Adrenal gland (tissue), 12 donors: Measurements from ENCODE around the gene SLC51B. TPM values are rescaled to one million over a fixed set of nuclear protein-coding genes. Genes with fewer than 3 reads are reported as not detected.

Experiments
- DNase-seq, 7 donors: peaks; one replicate each; pipeline ENCODE4 v3.0.0-alpha.2; 2019 to 2020
- H3K27ac ChIP-seq, 5 donors: fragments of 200-600 bp; sonication (generic) in 4 of 5; 1 replicate in 3 of 5; 2 replicates in 2 of 5; pipeline versions ENCODE4 v1.5.1 to v1.8.0; 2016 to 2020; ENCODE audit warnings: mild to moderate bottlenecking in 1 of 5
- H3K27me3 ChIP-seq: fragments of 200-600 bp; 2 replicates; pipeline ENCODE4 v1.8.0; 2021
- H3K36me3 ChIP-seq, 2 donors: fragments of 200-600 bp; replicated peaks in 1 of 2; 1 replicate in 1 of 2; 2 replicates in 1 of 2; pipeline versions ENCODE4 v1.5.1 to v1.8.0; 2018 to 2022
- H3K4me1 ChIP-seq, 2 donors: fragments of 200-600 bp; replicated peaks in 1 of 2; 1 replicate in 1 of 2; 2 replicates in 1 of 2; pipeline versions ENCODE4 v1.5.1 to v1.8.0; 2018 to 2021
- H3K4me3 ChIP-seq, 4 donors: fragments of 200-600 bp; sonication (generic) in 3 of 4; one replicate each; pipeline ENCODE4 v1.5.1; 2016 to 2018
- H3K9me3 ChIP-seq, 3 donors: fragments of 200-600 bp; sonication (generic) in 1 of 3; replicated peaks in 1 of 3; 1 replicate in 2 of 3; 2 replicates in 1 of 3; pipeline versions ENCODE4 v1.5.1 to v1.8.0; 2016 to 2021
- POLR2A ChIP-seq, 2 donors: fragments of 450-650 bp; IDR thresholded peaks; one replicate each; pipeline ENCODE4 v1.6.1; 2017; ENCODE audit warnings: antibody characterized with exemption in 2 of 2, mild to moderate bottlenecking in 2 of 2, moderate library complexity in 1 of 2
- WGBS, 4 donors: extraction: QIAGEN DNeasy Blood & Tissue Kit in 2 of 4; methylation state at CpG; one replicate each; pipeline versions ENCODE4 v1.1.5 to v1.1.7; 2013 to 2017; 5-methylcytosine and 5-hydroxymethylcytosine counted together
- intact Hi-C, 2 donors: fragments of 100-400 bp; cut with DNase I; formaldehyde crosslinking; loops; one replicate each; pipeline versions ENCODE4 v1.14.1 to v1.15.0; 2022 to 2023
- polyA plus RNA-seq, 3 donors: library from polyadenylated mRNA; stranded (reverse); fragments of 200-250 nt in 2 of 3; fragments of 350-450 nt in 1 of 3; fragmentation: Illumina TruSeq in 1 of 3; extraction: RNeasy Lipid Tissue Mini Kit (QIAGEN cat#74804) in 1 of 3; gene quantifications; one replicate each; pipeline ENCODE4 v1.2.3, GENCODE V29; 2013 to 2014
- total RNA-seq, 9 donors: library from RNA; depleted of rRNA in 4 of 9; stranded (reverse); fragments of >200 nt in 4 of 9; fragments of 120-200 nt in 1 of 9; fragmentation: NEBNext Ultra II Directional in 1 of 9; extraction: Animal tissue kit (Norgen Biotek cat#: 25700) in 1 of 9; gene quantifications; one replicate each; pipeline versions ENCODE4 v1.1.0 to v1.2.4, GENCODE V29; 2013 to 2023
- TF ChIP-seq, protein P1 (sequence below), 6 experiments: fragments of 450-650 bp in 4 of 6; fragments of 200-600 bp in 2 of 6; sonication (generic) in 1 of 6; IDR thresholded peaks; 1 replicate in 5 of 6; 2 replicates in 1 of 6; pipeline versions ENCODE4 v1.5.1 to v1.8.0; 2016 to 2021; ENCODE audit warnings: antibody characterized with exemption in 6 of 6, mild to moderate bottlenecking in 2 of 6, moderate library complexity in 1 of 6
- donor health status: healthy with polysubstance abuse.
- donor health status: Bipolar disorder and iron deficiency.
- donor health status: DM: yes; HTN: yes; CAD: no.
- donor health status: DM: no; HTN: no; CAD: no.
- donor health status: DM: no; HTN: no; CAD: no.
- donor health status: DM: yes; HTN: yes; CAD: no.

SLC51B gene
- total and polyA plus RNA-seq, 12 donors = 0.32 to 3.1 (median 0.69) TPM; not detected in 3

DNA sequence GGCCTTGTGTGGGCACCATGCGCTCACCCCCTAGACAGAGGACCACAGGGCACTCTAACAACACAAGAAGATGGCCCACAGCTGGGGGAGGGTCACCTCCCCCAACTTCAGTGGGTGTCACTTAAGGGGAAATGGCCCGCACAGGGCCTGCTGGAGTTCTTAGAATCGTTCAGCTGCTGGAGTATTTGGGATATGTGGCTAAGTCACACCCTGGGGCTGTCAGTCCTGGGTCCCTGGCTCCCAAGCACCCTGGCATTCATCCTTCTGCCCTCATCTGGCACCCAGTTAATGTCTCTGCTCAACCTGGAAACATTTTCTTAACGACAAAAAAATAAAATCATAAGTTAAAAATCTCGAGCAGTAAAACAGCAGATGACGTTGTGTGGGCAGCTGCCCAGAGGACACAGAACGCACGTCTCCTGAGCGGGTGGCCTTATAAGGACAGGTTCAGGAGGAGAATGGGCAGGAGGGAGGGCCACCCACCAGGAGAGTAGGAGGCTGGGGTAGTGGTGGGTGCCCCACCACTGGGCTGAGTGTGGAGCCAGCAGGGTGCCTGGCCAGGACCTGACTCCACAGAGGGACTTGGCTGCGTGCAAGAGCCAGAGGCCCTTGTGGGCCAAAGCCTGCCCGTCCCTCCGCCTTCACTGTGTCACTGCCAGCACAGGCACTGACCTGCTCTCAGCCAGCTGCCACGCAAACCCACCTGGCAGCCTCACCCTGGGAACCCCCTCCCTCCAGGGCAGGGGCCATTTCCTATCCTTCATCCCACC, 42.9 kb downstream of the SLC51B start:
- Histone ChIP-seq H3K27ac (peak overlapping the region in 1 of 5 donors; percentile 58), H3K27me3 (no peaks in the 10 kb centered on the region), H3K4me1 (peaks cover 0 to 6% of the 10 kb centered on the region in 2 donors), H3K4me3 (no peak overlapping the region), H3K36me3 (no peaks in the 10 kb centered on the region), H3K9me3 (no peaks in the 10 kb centered on the region)
- whole genome bisulfite sequencing, 4 donors = 75 to 88% (median 82%) methylated on average over 11 to 13 of the region's 13 CpGs
- intact Hi-C loops = no loop called here
- TF ChIP-seq, protein P1, sequence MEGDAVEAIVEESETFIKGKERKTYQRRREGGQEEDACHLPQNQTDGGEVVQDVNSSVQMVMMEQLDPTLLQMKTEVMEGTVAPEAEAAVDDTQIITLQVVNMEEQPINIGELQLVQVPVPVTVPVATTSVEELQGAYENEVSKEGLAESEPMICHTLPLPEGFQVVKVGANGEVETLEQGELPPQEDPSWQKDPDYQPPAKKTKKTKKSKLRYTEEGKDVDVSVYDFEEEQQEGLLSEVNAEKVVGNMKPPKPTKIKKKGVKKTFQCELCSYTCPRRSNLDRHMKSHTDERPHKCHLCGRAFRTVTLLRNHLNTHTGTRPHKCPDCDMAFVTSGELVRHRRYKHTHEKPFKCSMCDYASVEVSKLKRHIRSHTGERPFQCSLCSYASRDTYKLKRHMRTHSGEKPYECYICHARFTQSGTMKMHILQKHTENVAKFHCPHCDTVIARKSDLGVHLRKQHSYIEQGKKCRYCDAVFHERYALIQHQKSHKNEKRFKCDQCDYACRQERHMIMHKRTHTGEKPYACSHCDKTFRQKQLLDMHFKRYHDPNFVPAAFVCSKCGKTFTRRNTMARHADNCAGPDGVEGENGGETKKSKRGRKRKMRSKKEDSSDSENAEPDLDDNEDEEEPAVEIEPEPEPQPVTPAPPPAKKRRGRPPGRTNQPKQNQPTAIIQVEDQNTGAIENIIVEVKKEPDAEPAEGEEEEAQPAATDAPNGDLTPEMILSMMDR (IDR thresholded peaks at IDR 0.05) = no peak
- no peak for TF ChIP-seq POLR2A (IDR thresholded peaks at IDR 0.05)
- DNase-seq = peak in 1 of 7 donors; percentile 66

GRCh38 chr15:65088643-65089021, 43.4 kb downstream of the SLC51B start:
- WGBS, 4 donors = 78 to 82% (median 81%) methylated on average over 6 of the region's 6 CpGs
- TF ChIP-seq POLR2A (IDR thresholded peaks at IDR 0.05) = no peak
- TF ChIP-seq, protein P1 (IDR thresholded peaks at IDR 0.05) = no peak
- H3K4me1 ChIP-seq = peaks cover 0 to 6% of the 10 kb centered on the region in 2 donors
- no peaks in the 10 kb centered on the region for H3K27me3 ChIP-seq
- intact Hi-C loops = no loop called here
- peak overlapping the region in 1 of 5 donors; percentile 58 for H3K27ac ChIP-seq
- DNase-seq = no peak
- no peaks in the 10 kb centered on the region for H3K9me3 ChIP-seq
- H3K4me3 ChIP-seq = no peak overlapping the region
- no peaks in the 10 kb centered on the region for H3K36me3 ChIP-seq

- Histone ChIP-seq H3K9me3 (no peaks in the 10 kb centered on the region), H3K36me3 (no peaks in the 10 kb centered on the region), H3K27me3 (no peaks in the 10 kb centered on the region), H3K4me1 (peaks cover 0 to 6% of the 10 kb centered on the region in 2 donors), H3K27ac (peak overlapping the region in 1 of 5 donors; percentile 58), H3K4me3 (no peak overlapping the region)
- TF ChIP-seq POLR2A (IDR thresholded peaks at IDR 0.05) = no peak
- TF ChIP-seq, protein P1 (IDR thresholded peaks at IDR 0.05) = no peak
- 36 to 43% (median 41%) methylated on average over 5 of the region's 5 CpGs for WGBS, 4 donors
- DNase-seq = peak in 6 of 7 donors; percentile 36 to 76 (median 69)
- intact Hi-C loops = no loop called here
Measured at GRCh38 chr15:65089206-65089824, 44.1 kb downstream of the SLC51B start.

DNA sequence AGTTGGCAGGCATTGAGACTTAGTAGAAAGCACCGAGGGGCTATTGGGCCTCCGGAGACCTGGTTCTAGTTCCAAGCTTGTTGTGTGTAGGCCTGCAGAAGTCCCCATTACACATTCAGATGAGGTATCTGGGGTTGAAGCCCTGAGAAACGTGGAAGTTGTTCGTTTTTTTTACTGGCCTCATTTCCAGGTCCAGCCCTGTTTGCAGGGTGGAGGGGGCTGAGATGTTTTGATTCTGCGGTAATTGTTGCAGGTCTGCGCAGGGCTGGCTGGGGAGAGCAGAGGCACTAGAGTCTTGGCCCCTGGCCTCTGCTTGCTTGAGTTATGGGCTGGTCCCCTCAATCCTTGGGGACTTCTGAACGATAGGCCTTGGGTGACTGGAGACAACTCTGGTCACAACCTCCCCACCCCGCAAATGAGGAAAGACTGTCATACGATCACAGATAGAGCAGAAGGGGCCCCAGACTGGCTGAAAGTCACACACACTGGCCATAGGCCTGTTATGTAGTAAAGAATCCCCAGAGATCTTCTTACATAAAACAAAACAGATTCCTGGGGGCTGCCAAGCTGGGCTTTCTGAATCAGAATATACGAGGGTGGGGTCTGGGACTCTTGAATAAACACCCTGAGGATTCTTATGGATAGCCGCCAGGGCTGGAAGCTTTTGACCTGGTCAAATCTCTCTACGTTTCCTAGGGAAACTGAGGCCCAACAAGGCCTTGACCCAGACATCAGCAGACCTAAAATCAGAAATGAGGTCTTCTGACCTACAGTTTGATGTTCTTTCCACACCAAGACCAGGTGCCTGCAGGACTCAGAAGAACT, 47.0 kb downstream of the SLC51B start:
- WGBS, 4 donors = 76 to 84% (median 81%) methylated on average over 9 to 12 of the region's 12 CpGs
- DNase-seq = no peak
- Histone ChIP-seq H3K27me3 (no peaks in the 10 kb centered on the region), H3K27ac (no peak overlapping the region), H3K9me3 (no peaks in the 10 kb centered on the region), H3K4me1 (peaks cover 0 to 17% of the 10 kb centered on the region in 2 donors), H3K4me3 (no peak overlapping the region), H3K36me3 (peaks cover 0 to 3% of the 10 kb centered on the region in 2 donors)
- TF ChIP-seq, protein P1 (IDR thresholded peaks at IDR 0.05) = no peak
- TF ChIP-seq POLR2A (IDR thresholded peaks at IDR 0.05) = no peak
- intact Hi-C loops = loop anchor here in 1 of 2 donors (10.0 kb wide), 1 partner anchor 47 kb away; the partner anchor contains the start of gene SLC51B
